ENCODE data around the gene CRTC3. TPM values are rescaled to one million over a fixed set of nuclear protein-coding genes. Genes with fewer than 3 reads are reported as not detected.

The CRTC3 gene
- total and polyA plus RNA-seq, 2 experiments from 2014 or later = 15.7 to 17.6 TPM

DNA sequence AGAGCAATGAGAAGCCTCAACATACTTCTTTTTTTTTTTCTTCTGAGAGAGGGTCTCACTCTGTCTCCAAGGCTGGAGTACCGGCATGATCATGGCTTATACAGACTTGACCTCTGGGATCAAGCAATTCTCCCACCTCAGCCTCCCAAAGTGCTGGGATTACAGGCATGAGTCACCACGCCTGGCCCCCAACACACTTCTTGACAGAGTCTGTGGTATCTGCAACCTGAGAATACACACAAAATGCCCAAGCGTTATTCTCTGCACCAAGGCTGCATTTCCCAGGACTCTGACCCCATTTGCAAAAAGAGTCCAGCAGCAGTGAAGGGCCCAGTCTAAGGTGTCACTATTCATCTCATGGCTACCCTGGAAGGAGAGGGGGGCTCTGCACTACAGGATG lies 144.8 kb downstream of the CRTC3 start:
- Histone ChIP-seq H3K4me1 (ENCODE audit: insufficient read depth) (no peaks in the 10 kb centered on the region), H2AFZ (no peak overlapping the region), H4K20me1 (ENCODE audit: insufficient read depth, poor library complexity, severe bottlenecking) (no peaks in the 10 kb centered on the region), H3K79me2 (no peaks in the 10 kb centered on the region), H3K9me2 (replicated peaks; ENCODE audit: insufficient read depth) (no peaks in the 10 kb centered on the region), H3K4me2 (no peak overlapping the region), H3K27ac (no peak overlapping the region), H3K27me3 (no peaks in the 10 kb centered on the region), H3K9me3 (ENCODE audit: low read depth) (no peaks in the 10 kb centered on the region), H3K4me3 (no peak overlapping the region), H3K36me3 (replicated peaks; ENCODE audit: insufficient read depth, low read depth) (no peaks in the 10 kb centered on the region)
- no peak for DNase-seq (ENCODE audit: low spot score)
- WGBS (ENCODE audit: low lambda C conversion rate, missing lambda C conversion rate) = 59% methylated on average over 3 of the region's 3 CpGs
- TF ChIP-seq CTCF (IDR thresholded peaks at IDR 0.05; ENCODE audit: poor library complexity) = no peak
- no peak for TF ChIP-seq EZH2phosphoT487 (IDR thresholded peaks at IDR 0.05; ENCODE audit: low read depth, severe bottlenecking, unreplicated experiment)
- no peak for TF ChIP-seq EZH2 (IDR thresholded peaks at IDR 0.05; ENCODE audit: borderline replicate concordance)

DNA sequence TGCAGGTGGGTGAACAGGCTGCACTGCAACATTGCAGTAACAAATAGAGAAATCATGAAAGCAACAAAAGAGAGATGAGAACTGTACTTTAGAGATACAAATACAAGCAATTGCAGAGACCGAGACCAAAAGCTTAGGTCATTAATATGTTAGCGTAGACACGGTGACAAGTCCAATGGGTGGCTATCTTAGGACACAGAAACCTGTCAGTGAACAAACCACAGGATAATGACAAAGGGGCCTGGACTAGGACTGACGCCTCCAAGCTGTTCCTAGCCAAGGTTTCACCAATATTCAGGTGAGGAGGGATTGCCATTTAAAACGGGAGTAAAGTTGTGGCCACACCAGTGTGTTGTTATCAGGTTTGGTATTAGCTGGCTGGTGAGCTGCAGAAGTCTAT lies 145.7 kb downstream of the CRTC3 start:
- 93% methylated on average over 5 of the region's 5 CpGs for WGBS (ENCODE audit: low lambda C conversion rate, missing lambda C conversion rate)
- Histone ChIP-seq H2AFZ (no peak overlapping the region), H3K9me3 (ENCODE audit: low read depth) (no peaks in the 10 kb centered on the region), H4K20me1 (ENCODE audit: insufficient read depth, poor library complexity, severe bottlenecking) (no peaks in the 10 kb centered on the region), H3K4me3 (no peak overlapping the region), H3K27ac (no peak overlapping the region), H3K4me2 (no peak overlapping the region), H3K27me3 (no peaks in the 10 kb centered on the region), H3K36me3 (replicated peaks; ENCODE audit: insufficient read depth, low read depth) (no peaks in the 10 kb centered on the region), H3K9me2 (replicated peaks; ENCODE audit: insufficient read depth) (no peaks in the 10 kb centered on the region), H3K4me1 (ENCODE audit: insufficient read depth) (no peaks in the 10 kb centered on the region), H3K79me2 (no peaks in the 10 kb centered on the region)
- TF ChIP-seq EZH2 (IDR thresholded peaks at IDR 0.05; ENCODE audit: borderline replicate concordance) (no peak), EZH2phosphoT487 (IDR thresholded peaks at IDR 0.05; ENCODE audit: low read depth, severe bottlenecking, unreplicated experiment) (no peak), CTCF (IDR thresholded peaks at IDR 0.05; ENCODE audit: poor library complexity) (no peak)
- DNase-seq (ENCODE audit: low spot score) = no peak

- Histone ChIP-seq H3K4me1 (ENCODE audit: insufficient read depth) (no peaks in the 10 kb centered on the region), H3K36me3 (replicated peaks; ENCODE audit: insufficient read depth, low read depth) (no peaks in the 10 kb centered on the region), H3K27me3 (no peaks in the 10 kb centered on the region), H3K79me2 (no peaks in the 10 kb centered on the region), H3K9me3 (ENCODE audit: low read depth) (no peaks in the 10 kb centered on the region), H4K20me1 (ENCODE audit: insufficient read depth, poor library complexity, severe bottlenecking) (no peaks in the 10 kb centered on the region), H2AFZ (no peak overlapping the region), H3K4me3 (no peak overlapping the region), H3K27ac (no peak overlapping the region), H3K9me2 (replicated peaks; ENCODE audit: insufficient read depth) (no peaks in the 10 kb centered on the region), H3K4me2 (no peak overlapping the region)
- WGBS (ENCODE audit: low lambda C conversion rate, missing lambda C conversion rate) = 93% methylated on average over 10 of the region's 12 CpGs
- DNase-seq (ENCODE audit: low spot score) = no peak
- TF ChIP-seq CTCF (IDR thresholded peaks at IDR 0.05; ENCODE audit: poor library complexity) = no peak
- TF ChIP-seq EZH2 (IDR thresholded peaks at IDR 0.05; ENCODE audit: borderline replicate concordance) = no peak
- no peak for TF ChIP-seq EZH2phosphoT487 (IDR thresholded peaks at IDR 0.05; ENCODE audit: low read depth, severe bottlenecking, unreplicated experiment)
Measured at GRCh38 chr15:90677807-90678790, 148.4 kb downstream of the CRTC3 start.
